GM21825 (cell line): ENCODE measurements around the gene CLCN5.

Experiments used
- ATAC-seq: cut with Tn5 transposase; IDR thresholded peaks from one replicate; pipeline ENCODE4 v1.9.1; 2021; ENCODE audit warnings: mild to moderate bottlenecking, moderate library complexity; ENCODE audit not compliant: unreplicated experiment

The CLCN5 gene

DNA sequence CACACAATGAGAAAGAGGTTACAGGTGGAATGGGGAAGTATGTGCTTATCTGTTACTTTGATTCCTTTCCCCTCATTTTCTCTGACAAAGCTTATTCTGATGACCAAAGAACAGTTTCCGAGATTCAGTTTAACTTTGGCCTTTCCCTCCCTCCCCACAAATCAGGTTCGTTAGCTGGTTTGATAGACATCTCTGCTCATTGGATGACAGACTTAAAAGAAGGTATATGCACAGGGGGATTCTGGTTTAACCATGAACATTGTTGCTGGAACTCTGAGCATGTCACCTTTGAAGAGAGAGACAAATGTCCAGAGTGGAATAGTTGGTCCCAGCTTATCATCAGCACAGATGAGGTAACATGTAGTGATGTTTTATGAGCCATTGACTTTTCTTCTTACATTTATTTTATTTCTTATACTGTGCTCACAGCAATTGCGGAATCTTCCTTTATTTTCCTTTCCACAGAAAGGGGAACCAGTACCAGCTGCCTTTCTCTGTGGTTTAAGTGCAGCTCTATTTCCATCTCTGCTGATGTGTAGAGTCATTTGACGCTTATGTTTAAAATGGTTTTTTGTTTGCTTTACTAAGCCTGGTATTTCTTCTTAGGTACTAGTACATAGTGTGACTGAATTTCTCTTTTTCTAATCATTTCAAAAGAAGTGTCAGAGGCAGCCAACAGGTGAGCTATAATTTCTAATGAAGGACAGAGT lies 153.4 kb downstream of the CLCN5 start:
- ATAC-seq: no peak

GRCh38 chrX:50081282-50081889 lies 159.0 kb downstream of the CLCN5 start:
- ATAC-seq: no peak

GRCh38 chrX:50082741-50083140 lies 160.3 kb downstream of the CLCN5 start:
- ATAC-seq: no peak

DNA sequence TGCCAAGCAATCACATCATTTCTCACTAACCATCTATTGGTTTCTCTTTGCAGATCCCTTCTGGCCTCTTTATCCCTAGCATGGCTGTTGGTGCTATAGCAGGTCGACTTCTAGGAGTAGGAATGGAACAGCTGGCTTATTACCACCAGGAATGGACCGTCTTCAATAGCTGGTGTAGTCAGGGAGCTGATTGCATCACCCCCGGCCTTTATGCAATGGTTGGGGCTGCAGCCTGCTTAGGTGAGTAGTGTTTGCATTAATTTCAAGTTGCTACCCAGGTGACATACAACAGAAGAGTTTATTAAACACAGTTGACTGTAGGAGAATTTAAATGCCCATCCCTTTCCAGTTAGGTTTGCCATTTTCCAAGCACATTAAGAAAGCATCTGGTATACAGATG lies 166.2 kb downstream of the CLCN5 start:
- no peak for ATAC-seq

- no peak for ATAC-seq
Measured at GRCh38 chrX:50093625-50094024, 171.2 kb downstream of the CLCN5 start.

DNA sequence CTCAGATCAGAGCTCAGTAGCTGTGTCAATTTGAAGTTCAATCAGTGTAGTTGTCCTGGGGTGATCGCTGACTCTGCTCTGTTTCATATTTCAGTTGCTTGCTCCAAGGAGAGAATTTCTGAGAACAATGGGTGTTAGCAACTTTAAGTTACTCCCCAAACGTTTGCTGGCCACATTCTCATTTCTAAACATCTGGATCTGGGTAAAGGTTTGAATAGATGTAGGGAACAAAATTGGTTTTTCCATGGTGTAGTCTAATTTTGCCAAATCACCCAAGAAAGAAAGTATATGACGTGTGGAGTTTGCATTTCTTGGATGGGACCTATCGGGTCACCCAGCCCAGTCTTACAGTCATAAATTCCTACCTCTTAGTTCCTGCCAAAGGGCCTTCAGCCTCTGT lies 174.7 kb downstream of the CLCN5 start:
- no peak for ATAC-seq

- ATAC-seq: no peak
Measured at GRCh38 chrX:50098241-50098640, 175.8 kb downstream of the CLCN5 start.

DNA sequence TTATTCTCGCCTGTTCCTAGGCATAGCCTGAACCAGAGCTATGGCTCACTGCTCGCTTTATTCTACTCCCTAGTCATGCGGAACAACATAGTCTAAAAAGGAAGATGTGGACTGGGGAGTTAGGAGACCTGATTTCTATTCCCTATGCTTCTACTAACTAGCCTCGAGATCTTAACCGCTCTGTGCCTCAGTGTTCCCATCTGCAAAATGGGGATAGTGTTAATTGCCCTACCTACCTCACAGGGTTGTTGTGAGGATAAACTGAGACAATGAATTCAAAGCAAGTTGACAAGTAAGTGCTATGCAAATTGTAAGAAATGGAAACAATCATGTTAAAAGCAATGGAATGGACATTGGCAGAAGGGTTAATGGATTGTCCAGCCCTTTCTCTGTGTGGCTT lies 176.4 kb downstream of the CLCN5 start:
- no peak for ATAC-seq

GRCh38 chrX:50099331-50099730 lies 176.9 kb downstream of the CLCN5 start:
- ATAC-seq: no peak

DNA sequence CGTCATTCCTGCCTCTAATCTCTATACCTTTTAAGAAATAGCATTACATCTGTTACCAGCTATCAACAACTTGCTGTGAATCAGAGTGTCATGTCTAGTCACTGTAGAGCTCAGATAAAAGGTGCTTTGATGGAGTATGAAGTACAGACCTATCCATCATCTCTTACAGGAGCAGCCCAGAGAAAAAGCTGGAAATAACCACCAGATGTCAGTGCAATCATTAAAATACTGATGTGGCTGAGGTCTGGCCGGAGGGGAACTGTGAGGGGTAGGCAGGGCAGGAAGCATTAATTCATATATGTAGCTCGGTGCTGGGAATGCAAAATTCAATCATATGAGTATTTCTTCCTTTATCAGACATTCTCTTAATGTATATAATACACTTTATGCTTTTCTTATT lies 177.8 kb downstream of the CLCN5 start:
- no peak for ATAC-seq

GRCh38 chrX:50103176-50103575 lies 180.8 kb downstream of the CLCN5 start:
- ATAC-seq: no peak

GRCh38 chrX:50103866-50104566 lies 181.6 kb downstream of the CLCN5 start:
- ATAC-seq: no peak

DNA sequence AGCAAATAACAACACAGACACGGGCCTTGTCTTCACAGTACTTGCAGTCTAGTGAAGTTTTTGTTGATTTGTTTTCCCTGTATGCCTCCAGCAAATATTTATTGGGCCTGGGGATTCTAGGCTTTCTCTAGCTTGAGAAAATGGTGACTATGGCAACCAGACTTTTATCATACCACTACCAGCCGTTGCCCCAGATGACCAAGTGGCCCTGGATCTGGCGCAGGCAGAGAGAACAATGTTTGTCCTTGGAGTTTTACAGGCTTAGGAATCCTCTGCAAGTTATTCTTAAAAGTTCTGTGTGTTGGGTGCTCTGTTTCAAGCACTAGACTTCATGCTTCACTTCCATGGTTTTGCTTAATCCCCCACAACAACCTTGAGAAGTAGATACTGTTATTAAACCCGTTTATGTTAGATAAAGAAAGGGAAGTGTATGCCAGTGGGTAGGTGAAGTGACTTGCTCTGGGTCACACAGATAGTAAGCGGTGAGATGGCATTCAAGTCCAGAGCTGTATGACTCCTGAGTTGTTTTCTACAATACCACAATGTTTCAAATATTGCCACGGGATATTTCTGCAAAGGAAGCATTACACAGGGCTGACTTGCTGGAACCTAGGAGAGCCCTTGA lies 183.8 kb downstream of the CLCN5 start:
- no peak for ATAC-seq

DNA sequence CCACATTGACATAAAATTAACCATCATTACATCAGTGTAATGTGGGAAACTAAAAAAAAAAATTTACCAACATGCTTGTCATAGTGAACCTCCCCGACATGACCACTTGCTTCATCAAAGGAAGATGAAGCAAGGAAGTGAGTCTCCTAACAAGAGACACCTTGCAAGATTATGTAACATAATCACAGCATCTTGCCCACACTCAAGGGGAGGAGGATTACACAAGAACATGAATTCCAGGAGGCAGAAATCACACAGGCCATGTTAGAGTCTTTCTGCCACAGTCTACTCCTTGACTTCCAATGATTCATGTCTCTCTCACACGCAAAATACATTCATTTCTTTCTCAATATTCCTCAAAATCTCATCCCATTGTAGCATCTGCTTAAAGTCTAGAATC lies 185.1 kb downstream of the CLCN5 start:
- ATAC-seq: no peak

GRCh38 chrX:50108264-50108663 lies 185.9 kb downstream of the CLCN5 start:
- no peak for ATAC-seq

GRCh38 chrX:50111742-50112141 lies 189.3 kb downstream of the CLCN5 start:
- ATAC-seq: no peak

GRCh38 chrX:50114113-50114512 lies 191.7 kb downstream of the CLCN5 start:
- ATAC-seq: no peak

GRCh38 chrX:50115973-50116372 lies 193.6 kb downstream of the CLCN5 start:
- ATAC-seq: no peak

GRCh38 chrX:50117476-50117875 lies 195.1 kb downstream of the CLCN5 start:
- ATAC-seq: no peak

- ATAC-seq: no peak
Measured at GRCh38 chrX:50125480-50125879, 203.1 kb downstream of the CLCN5 start.

- no peak for ATAC-seq
Measured at GRCh38 chrX:50147972-50148371, 225.6 kb downstream of the CLCN5 start.
